WTC11 (cell line): Measurements from ENCODE around the gene OR4Q2.

Source experiments
- ATF3 ChIP-seq: sonication (generic); formaldehyde crosslinking; conservative IDR thresholded peaks from 2 replicates; pipeline ENCODE4 v1.8.1; 2022; ENCODE audit warnings: mild to moderate bottlenecking, missing genetic modification reagents
- ATF6 ChIP-seq: sonication (generic); formaldehyde crosslinking; IDR thresholded peaks from 2 replicates; pipeline ENCODE4 v1.8.1; 2023; ENCODE audit warnings: mild to moderate bottlenecking, missing genetic modification reagents
- CTCF ChIP-seq: fragments of 200-600 bp; IDR thresholded peaks from 2 replicates; pipeline ENCODE4 v1.8.0; 2022; ENCODE audit warnings: antibody characterized with exemption
- ESRRA ChIP-seq: sonication (generic); formaldehyde crosslinking; IDR thresholded peaks from 2 replicates; pipeline ENCODE4 v1.8.1; 2022; ENCODE audit warnings: mild to moderate bottlenecking, missing genetic modification reagents, borderline replicate concordance
- FOXJ3 ChIP-seq: sonication (generic); formaldehyde crosslinking; IDR thresholded peaks from 2 replicates; pipeline ENCODE4 v1.9.0; 2021; ENCODE audit warnings: missing genetic modification reagents, mild to moderate bottlenecking, borderline replicate concordance
- JUN ChIP-seq: sonication (generic); formaldehyde crosslinking; IDR thresholded peaks from 2 replicates; pipeline ENCODE4 v1.8.0; 2023; ENCODE audit warnings: mild to moderate bottlenecking, missing genetic modification reagents
- MLX ChIP-seq: sonication (generic); formaldehyde crosslinking; IDR thresholded peaks from 2 replicates; pipeline ENCODE4 v1.8.1; 2023; ENCODE audit warnings: mild to moderate bottlenecking, missing genetic modification reagents, moderate library complexity
- NFE2L1 ChIP-seq: sonication (generic); formaldehyde crosslinking; IDR thresholded peaks from 2 replicates; pipeline ENCODE4 v1.8.1; 2023; ENCODE audit warnings: missing genetic modification reagents
- NR1H2 ChIP-seq: sonication (generic); formaldehyde crosslinking; IDR thresholded peaks from 2 replicates; pipeline ENCODE4 v1.9.0; 2021; ENCODE audit warnings: mild to moderate bottlenecking, moderate library complexity, missing genetic modification reagents
- USF2 ChIP-seq: sonication (generic); formaldehyde crosslinking; IDR thresholded peaks from 2 replicates; pipeline ENCODE4 v1.8.1; 2023; ENCODE audit warnings: mild to moderate bottlenecking, missing genetic modification reagents, moderate library complexity
- ZNF671 ChIP-seq: fragments of 250-450 bp; sonication (Bioruptor Pico); IDR thresholded peaks from 2 replicates; pipeline ENCODE4 v1.8.0; 2021; ENCODE audit warnings: mild to moderate bottlenecking
- ZSCAN18 ChIP-seq: fragments of 250-450 bp; sonication (Bioruptor Pico); IDR thresholded peaks from 2 replicates; pipeline ENCODE4 v2.1.2; 2022; ENCODE audit warnings: mild to moderate bottlenecking, moderate library complexity

GRCh38 chr14:19975291-19975690 is 26.7 kb upstream of the OR4Q2 start, which contains the start of gene OR4K15:
- TF ChIP-seq CTCF = no peak
- TF ChIP-seq ATF6 (CRISPR knock-in tag) = no peak
- TF ChIP-seq ATF3 = no peak
- TF ChIP-seq MLX (CRISPR knock-in tag) = no peak
- no peak for TF ChIP-seq NR1H2 (CRISPR knock-in tag)
- TF ChIP-seq ZNF671 (CRISPR knock-in tag) = no peak
- TF ChIP-seq JUN (CRISPR knock-in tag) = no peak
- no peak for TF ChIP-seq NFE2L1
- TF ChIP-seq USF2 (CRISPR knock-in tag) = no peak
- no peak for TF ChIP-seq ESRRA (CRISPR knock-in tag)
- no peak for TF ChIP-seq FOXJ3 (CRISPR knock-in tag)
- TF ChIP-seq ZSCAN18 (CRISPR knock-in tag) = no peak
